CD4-positive, alpha-beta T cell (primary cell): ENCODE results near the gene MTMR4. TPM values are rescaled to one million over a fixed set of nuclear protein-coding genes. Genes with fewer than 3 reads are reported as not detected.
A peak's percentile ranks its signal among the peaks of the same experiment; 100 is the strongest.

Source experiments
- ATAC-seq: fragments of 200-7000 bp; cut with Tn5 transposase; one replicate; pipeline ENCODE4 v1.10.0; 2022; ENCODE audit warnings: mild to moderate bottlenecking; ENCODE audit not compliant: poor library complexity
- CTCF ChIA-PET: fragments of 350-600 bp; sonication (Branson Sonifier 250); formaldehyde crosslinking; loops from one replicate; lab custom pipeline; 2021; ENCODE audit warnings: antibody characterized with exemption, inconsistent platforms; lab: Charles Lee
- POLR2A ChIA-PET: fragments of 350-600 bp; sonication (Branson Sonifier 250); formaldehyde crosslinking; loops from one replicate; lab custom pipeline; 2021; ENCODE audit warnings: antibody characterized with exemption, inconsistent platforms; lab: Charles Lee
- DNase-seq, 14 experiments: peaks; one replicate each; pipeline ENCODE4 v3.0.0-alpha.2; 2013 to 2020; ENCODE audit warnings: mixed read lengths in 2 of 14
- H3K27ac ChIP-seq, 2 donors: one replicate each; pipeline versions ENCODE4 v1.5.1 to v1.7.0; 2013; ENCODE audit warnings: low read length in 2 of 2, low read depth in 1 of 2, mild to moderate bottlenecking in 1 of 2
- H3K27me3 ChIP-seq, 2 experiments: 1 replicate in 1 of 2; 2 replicates in 1 of 2; pipeline versions ENCODE4 v1.6.1 to v1.7.0; 2013; ENCODE audit warnings: low read length in 2 of 2, control low read depth in 1 of 2, mild to moderate bottlenecking in 1 of 2, moderate library complexity in 1 of 2; ENCODE audit not compliant: insufficient read depth in 2 of 2, control insufficient read depth in 1 of 2
- H3K36me3 ChIP-seq: one replicate; pipeline ENCODE4 v1.6.1; 2013; ENCODE audit warnings: low read length, control low read depth; ENCODE audit not compliant: insufficient read depth
- H3K4me1 ChIP-seq: one replicate; pipeline ENCODE4 v1.6.1; 2013; ENCODE audit warnings: low read length, control low read depth; ENCODE audit not compliant: insufficient read depth
- H3K4me3 ChIP-seq: one replicate; pipeline ENCODE4 v1.5.1; 2013; ENCODE audit warnings: mild to moderate bottlenecking, low read length, moderate library complexity
- H3K9me3 ChIP-seq, 2 experiments: 1 replicate in 1 of 2; 2 replicates in 1 of 2; pipeline versions ENCODE4 v1.6.1 to v1.7.0; 2013; ENCODE audit warnings: low read length in 2 of 2, mild to moderate bottlenecking in 2 of 2, control low read depth in 1 of 2, moderate library complexity in 1 of 2; ENCODE audit not compliant: control insufficient read depth in 1 of 2, insufficient read depth in 1 of 2
- H3K27ac Mint-ChIP-seq: one replicate; pipeline ENCODE4 v1.8.0; 2020; ENCODE audit warnings: mixed read lengths
- H3K27me3 Mint-ChIP-seq: one replicate; pipeline ENCODE4 v1.8.0; 2021; ENCODE audit warnings: mixed read lengths
- H3K36me3 Mint-ChIP-seq: one replicate; pipeline ENCODE4 v1.8.0; 2021; ENCODE audit warnings: low read depth, mixed read lengths
- H3K4me1 Mint-ChIP-seq: one replicate; pipeline ENCODE4 v1.8.0; 2021; ENCODE audit warnings: low read depth, mixed read lengths
- H3K4me3 Mint-ChIP-seq: one replicate; pipeline ENCODE4 v1.8.0; 2020; ENCODE audit warnings: mild to moderate bottlenecking, mixed read lengths
- H3K9me3 Mint-ChIP-seq: one replicate; pipeline ENCODE4 v1.8.0; 2020; ENCODE audit warnings: mixed read lengths
- CTCF ChIP-seq: fragments of 200-600 bp; IDR thresholded peaks from one replicate; pipeline ENCODE4 v1.8.0; 2022; ENCODE audit warnings: antibody characterized with exemption, mild to moderate bottlenecking
- intact Hi-C, 2 experiments: fragments of 100-400 bp; cut with DNase I in 1 of 2; cut with micrococcal nuclease in 1 of 2; formaldehyde crosslinking; loops; one replicate each; pipeline versions ENCODE4 v1.15.1 to v1.9.0; 2023 to 2025; cut with DNase I, micrococcal nuclease
- total RNA-seq, 174 experiments: library from RNA in 2 of 174; stranded (reverse) in 2 of 174; gene quantifications; one replicate each; pipeline ENCODE4 v1.2.3 and lab custom pipeline; 2021 to 2026

The MTMR4 gene
- total RNA-seq, 2 experiments from 2014 or later = 28.8 to 30.0 TPM

GRCh38 chr17:58531122-58531521, 16.7 kb upstream of the MTMR4 start:
- peaks cover 22% of the 10 kb centered on the region for H3K4me1 ChIP-seq
- no peak for DNase-seq
- no peaks in the 10 kb centered on the region for H3K9me3 Mint-ChIP-seq
- POLR2A ChIA-PET = interaction anchor here (2.6 kb wide), 1 partner anchor 13 kb away, joined by 12 read pairs; no protein-coding TSS in a partner anchor
- no peak for ATAC-seq
- CTCF ChIA-PET = no interaction called here
- no peaks in the 10 kb centered on the region for H3K36me3 Mint-ChIP-seq
- H3K27ac ChIP-seq = no peak overlapping the region
- intact Hi-C loops = loop anchor here in 1 of 2 experiments (5.0 kb wide), 1 partner anchor 161 kb away; the partner anchor contains the start of genes RAD51C and TEX14
- H3K36me3 ChIP-seq = no peaks in the 10 kb centered on the region
- peaks cover 0 to 7% of the 10 kb centered on the region in 2 experiments for H3K9me3 ChIP-seq
- TF ChIP-seq CTCF = no peak
- H3K27ac Mint-ChIP-seq = no peak overlapping the region
- H3K27me3 ChIP-seq = peaks cover 6 to 14% of the 10 kb centered on the region in 2 experiments
- peaks cover 43% of the 10 kb centered on the region for H3K27me3 Mint-ChIP-seq
- peak overlapping the region; percentile 45 for H3K4me3 ChIP-seq
- H3K4me1 Mint-ChIP-seq = no peaks in the 10 kb centered on the region
- H3K4me3 Mint-ChIP-seq = peak overlapping the region; percentile 66

- peaks cover 22% of the 10 kb centered on the region for H3K4me1 ChIP-seq
- H3K4me3 Mint-ChIP-seq = peak overlapping the region; percentile 66
- peaks cover 0 to 7% of the 10 kb centered on the region in 2 experiments for H3K9me3 ChIP-seq
- no peak for TF ChIP-seq CTCF
- no peaks in the 10 kb centered on the region for H3K36me3 Mint-ChIP-seq
- DNase-seq (no peak), ATAC-seq (no peak)
- intact Hi-C loops = loop anchor here in 1 of 2 experiments (5.0 kb wide), 1 partner anchor 162 kb away; the partner anchor contains the start of genes RAD51C and TEX14
- no peaks in the 10 kb centered on the region for H3K9me3 Mint-ChIP-seq
- H3K27me3 Mint-ChIP-seq = peaks cover 38% of the 10 kb centered on the region
- ChIA-PET POLR2A (no interaction called here), CTCF (no interaction called here)
- H3K4me1 Mint-ChIP-seq = no peaks in the 10 kb centered on the region
- no peaks in the 10 kb centered on the region for H3K36me3 ChIP-seq
- H3K4me3 ChIP-seq = no peak overlapping the region
- H3K27ac ChIP-seq = no peak overlapping the region
- no peak overlapping the region for H3K27ac Mint-ChIP-seq
- H3K27me3 ChIP-seq = peaks cover 6 to 14% of the 10 kb centered on the region in 2 experiments
Measured at GRCh38 chr17:58530655-58531054, 16.2 kb upstream of the MTMR4 start.

GRCh38 chr17:58529275-58529674, 14.8 kb upstream of the MTMR4 start:
- H3K4me3 Mint-ChIP-seq = no peak overlapping the region
- DNase-seq = no peak
- H3K27ac Mint-ChIP-seq = no peak overlapping the region
- H3K4me3 ChIP-seq = no peak overlapping the region
- no peak for ATAC-seq
- no peaks in the 10 kb centered on the region for H3K9me3 Mint-ChIP-seq
- H3K27me3 ChIP-seq = peaks cover 4 to 6% of the 10 kb centered on the region in 2 experiments
- peaks cover 28% of the 10 kb centered on the region for H3K27me3 Mint-ChIP-seq
- H3K36me3 ChIP-seq = no peaks in the 10 kb centered on the region
- no peaks in the 10 kb centered on the region for H3K36me3 Mint-ChIP-seq
- no peaks in the 10 kb centered on the region for H3K4me1 Mint-ChIP-seq
- intact Hi-C loops = no loop called here
- H3K4me1 ChIP-seq = peaks cover 22% of the 10 kb centered on the region
- POLR2A ChIA-PET = no interaction called here
- no peak for TF ChIP-seq CTCF
- peaks cover 0 to 7% of the 10 kb centered on the region in 2 experiments for H3K9me3 ChIP-seq
- CTCF ChIA-PET = no interaction called here
- H3K27ac ChIP-seq = no peak overlapping the region
